IMR-90 (cell line): ENCODE measurements around the gene UGGT1. TPM values are rescaled to one million over a fixed set of nuclear protein-coding genes. Genes with fewer than 3 reads are reported as not detected.

Source experiments
- ATAC-seq: fragments of 200-7000 bp; cut with Tn5 transposase; 2 replicates; pipeline ENCODE4 v1.9.1; 2020; ENCODE audit warnings: low read depth, mild to moderate bottlenecking, moderate library complexity
- BruUV-seq: library from RNA; stranded (reverse); fragments of 400-500 nt; replicated peaks from 2 replicates; lab custom pipeline; 2021; lab: Mats Ljungman, UMichigan
- CTCF ChIA-PET: fragments of 300-600 bp; formaldehyde crosslinking; extraction: SDS; loops from one replicate; lab custom pipeline; 2021; ENCODE audit warnings: antibody characterized with exemption; lab: Yijun Ruan, JAX
- POLR2A ChIA-PET: fragments of 300-600 bp; sonication (Branson Sonifier 250); formaldehyde crosslinking; loops from one replicate; lab custom pipeline; 2022; ENCODE audit warnings: antibody characterized with exemption; ENCODE audit not compliant: unreplicated experiment; lab: Charles Lee
- DNase-seq: peaks from one replicate; pipeline ENCODE4 v3.0.0; 2013
- H2AFZ ChIP-seq: replicated peaks from 2 replicates; pipeline ENCODE3; 2013; ENCODE audit warnings: low read length, mild to moderate bottlenecking; ENCODE audit not compliant: poor library complexity
- H2AK5ac ChIP-seq: 2 replicates; pipeline ENCODE4 v1.6.1; 2013; ENCODE audit warnings: low read depth, low read length, inconsistent platforms
- H2AK9ac ChIP-seq: replicated peaks from 2 replicates; pipeline ENCODE3; 2013; ENCODE audit warnings: mild to moderate bottlenecking, low read depth, low read length, moderate library complexity; ENCODE audit not compliant: poor library complexity
- H2BK120ac ChIP-seq: 2 replicates; pipeline ENCODE4 v1.6.1; 2013; ENCODE audit warnings: low read depth, low read length, inconsistent platforms
- H2BK15ac ChIP-seq: 3 replicates; pipeline ENCODE4 v1.6.1; 2013; ENCODE audit warnings: low read depth, low read length, inconsistent platforms
- H2BK20ac ChIP-seq: 2 replicates; pipeline ENCODE4 v1.6.1; 2013; ENCODE audit warnings: low read depth, mild to moderate bottlenecking, inconsistent platforms, low read length, moderate library complexity
- H2BK5ac ChIP-seq: 2 replicates; pipeline ENCODE4 v1.6.1; 2013; ENCODE audit warnings: mild to moderate bottlenecking, low read depth, low read length, inconsistent platforms; ENCODE audit not compliant: poor library complexity, severe bottlenecking
- H3K14ac ChIP-seq: replicated peaks from 2 replicates; pipeline ENCODE4 v1.6.1; 2013; ENCODE audit warnings: low read depth, low read length, inconsistent platforms
- H3K18ac ChIP-seq: 2 replicates; pipeline ENCODE4 v1.6.1; 2013; ENCODE audit warnings: low read depth, low read length, control low read depth
- H3K23ac ChIP-seq: 2 replicates; pipeline ENCODE4 v1.6.1; 2013; ENCODE audit warnings: low read depth, low read length, inconsistent platforms
- H3K27ac ChIP-seq: 2 replicates; pipeline ENCODE4 v1.5.1; 2013; ENCODE audit warnings: mild to moderate bottlenecking, control low read depth, low read length; ENCODE audit not compliant: insufficient read depth
- H3K27me3 ChIP-seq: 2 replicates; pipeline ENCODE4 v1.6.1; 2013; ENCODE audit warnings: low read length; ENCODE audit not compliant: control insufficient read depth, insufficient read depth
- H3K36me3 ChIP-seq: 2 replicates; pipeline ENCODE4 v1.6.1; 2013; ENCODE audit warnings: low read length, mixed read lengths; ENCODE audit not compliant: control insufficient read depth, insufficient read depth
- H3K4ac ChIP-seq: 2 replicates; pipeline ENCODE4 v1.6.1; 2013; ENCODE audit warnings: low read depth, low read length, inconsistent platforms
- H3K4me1 ChIP-seq: 2 replicates; pipeline ENCODE4 v1.6.1; 2013; ENCODE audit warnings: low read length, mixed read lengths; ENCODE audit not compliant: control insufficient read depth, insufficient read depth
- H3K4me2 ChIP-seq: 2 replicates; pipeline ENCODE4 v1.6.1; 2013; ENCODE audit warnings: low read depth, mild to moderate bottlenecking, control low read depth, low read length, moderate library complexity
- H3K4me3 ChIP-seq: 2 replicates; pipeline ENCODE4 v1.5.1; 2013; ENCODE audit warnings: low read depth, mild to moderate bottlenecking, control low read depth, low read length, moderate library complexity; ENCODE audit not compliant: insufficient read depth
- H3K56ac ChIP-seq: 2 replicates; pipeline ENCODE4 v1.6.1; 2013; ENCODE audit warnings: low read length, inconsistent platforms; ENCODE audit not compliant: insufficient read depth; ENCODE audit errors: extremely low read depth
- H3K79me1 ChIP-seq, 2 experiments: 2 replicates each; pipeline ENCODE4 v1.6.1; 2013; ENCODE audit warnings: low read length in 2 of 2, inconsistent platforms in 1 of 2, low read depth in 1 of 2
- H3K9ac ChIP-seq: 2 replicates; pipeline ENCODE4 v1.6.1; 2013; ENCODE audit warnings: low read depth, low read length, control low read depth
- H3K9me1 ChIP-seq: 2 replicates; pipeline ENCODE4 v1.6.1; 2013; ENCODE audit warnings: low read length, inconsistent platforms; ENCODE audit not compliant: insufficient read depth
- H3K9me3 ChIP-seq: 2 replicates; pipeline ENCODE4 v1.6.1; 2013; ENCODE audit warnings: low read length; ENCODE audit not compliant: control insufficient read depth, insufficient read depth
- H4K20me1 ChIP-seq: 2 replicates; pipeline ENCODE4 v1.6.1; 2013; ENCODE audit warnings: low read length, inconsistent platforms; ENCODE audit not compliant: insufficient read depth
- H4K5ac ChIP-seq: 2 replicates; pipeline ENCODE4 v1.6.1; 2013; ENCODE audit warnings: mild to moderate bottlenecking, low read depth, low read length, control low read depth
- H4K8ac ChIP-seq, 2 experiments: 2 replicates each; pipeline ENCODE4 v1.6.1; 2013; ENCODE audit warnings: low read depth in 2 of 2, low read length in 2 of 2, control low read depth in 1 of 2, inconsistent platforms in 1 of 2
- H4K91ac ChIP-seq: 2 replicates; pipeline ENCODE4 v1.6.1; 2013; ENCODE audit warnings: low read depth, low read length, inconsistent platforms; ENCODE audit not compliant: insufficient read depth
- BHLHE40 ChIP-seq: fragments of 150-350 bp; IDR thresholded peaks from 2 replicates; pipeline ENCODE4 v1.6.1; 2016; ENCODE audit warnings: mild to moderate bottlenecking, low read depth, low read length
- CHD1 ChIP-seq: IDR thresholded peaks from 2 replicates; pipeline ENCODE4 v1.6.1; 2012; ENCODE audit warnings: low read depth, low read length, improper control_type of control experiment
- CTCF ChIP-seq: conservative IDR thresholded peaks from 2 replicates; pipeline ENCODE4 v1.5.1; 2012; ENCODE audit warnings: mild to moderate bottlenecking, low read depth, low read length, improper control_type of control experiment
- POLR2A ChIP-seq: IDR thresholded peaks from 2 replicates; pipeline ENCODE4 v1.6.1; 2012; ENCODE audit warnings: mild to moderate bottlenecking, low read depth, low read length
- RAD21 ChIP-seq: IDR thresholded peaks from 2 replicates; pipeline ENCODE4 v1.6.1; 2012; ENCODE audit warnings: low read length, improper control_type of control experiment
- RCOR1 ChIP-seq: IDR thresholded peaks from 2 replicates; pipeline ENCODE4 v1.6.1; 2012; ENCODE audit warnings: mild to moderate bottlenecking, low read length, improper control_type of control experiment; ENCODE audit not compliant: insufficient replicate concordance
- RFX5 ChIP-seq: IDR thresholded peaks from 2 replicates; pipeline ENCODE4 v1.8.0; 2012; ENCODE audit warnings: low read depth, mild to moderate bottlenecking, low read length, moderate library complexity
- SMC3 ChIP-seq: fragments of 150-350 bp; IDR thresholded peaks from 2 replicates; pipeline ENCODE4 v1.6.1; 2016; ENCODE audit warnings: low read depth, mild to moderate bottlenecking, antibody characterized with exemption, low read length, moderate library complexity
- WGBS, 2 experiments: methylation state at CpG; one replicate each; pipeline versions ENCODE4 v1.1.5 to v1.1.7; 2013; ENCODE audit warnings: missing lambda C conversion rate in 2 of 2; ENCODE audit not compliant: insufficient read length in 1 of 2; ENCODE audit errors: extremely low coverage in 2 of 2; 5-methylcytosine and 5-hydroxymethylcytosine counted together
- dilution Hi-C: fragments of 300-500 bp; cut with HindIII; formaldehyde crosslinking; loops from one replicate; pipeline ENCODE4 v1.14.3; 2018; ENCODE audit warnings: low sequenced_read_pairs; ENCODE audit not compliant: unreplicated experiment
- in situ Hi-C: fragments of 300-500 bp; cut with MboI; formaldehyde crosslinking; loops from 3 replicates; pipeline ENCODE4 v1.14.3; 2019; ENCODE audit warnings: low sequenced_read_pairs, inconsistent platforms, mixed read lengths
- intact Hi-C: fragments of 100-400 bp; cut with micrococcal nuclease; formaldehyde crosslinking; loops from 2 replicates; pipeline ENCODE4 v1.10.0; 2022
- polyA plus RNA-seq, 3 experiments: library from polyadenylated mRNA; depleted of rRNA; stranded (reverse); fragments of >200 nt; gene quantifications; 2 replicates each; pipeline ENCODE4 v1.2.3, GENCODE V29; 2012; ENCODE audit warnings: low replicate concordance in 1 of 3
- total RNA-seq: library from RNA; depleted of rRNA; stranded (reverse); fragments of >200 nt; gene quantifications from 2 replicates; pipeline ENCODE4 v1.2.3, GENCODE V29; 2012

UGGT1 gene
- total and polyA plus RNA-seq, 2 of the 4 experiments (the other 2 are of a cell fraction): 26.1 to 71.3 TPM

- H3K4me2 ChIP-seq: no peak overlapping the region
- H4K8ac ChIP-seq: no peak overlapping the region
- H3K4ac ChIP-seq: no peak overlapping the region
- WGBS, 2 experiments: 88% methylated on average over 3 of the region's 11 CpGs; no CpG with 5 or more reads in 1 of the 2 experiments
- DNase-seq (no peak), ATAC-seq (no peak)
- no TSS peak for BruUV-seq
- ChIA-PET CTCF (interaction anchor here (2.8 kb wide), 1 partner anchor 9 kb away, joined by 9 read pairs; no protein-coding TSS in a partner anchor), POLR2A (no interaction called here)
- H3K9me1 ChIP-seq: no peaks in the 10 kb centered on the region
- no peak overlapping the region for H2BK20ac ChIP-seq
- no peak overlapping the region for H2AFZ ChIP-seq
- no peak overlapping the region for H3K14ac ChIP-seq
- no peaks in the 10 kb centered on the region for H3K4me1 ChIP-seq
- dilution Hi-C loops: no loop called here
- H2BK5ac ChIP-seq: no peak overlapping the region
- H3K4me3 ChIP-seq: no peak overlapping the region
- in situ Hi-C loops: loop anchor here (25.0 kb wide), 1 partner anchor 683 kb away; no protein-coding TSS in a partner anchor
- no peak for TF ChIP-seq POLR2A
- no peak for TF ChIP-seq RAD21
- no peak for TF ChIP-seq RCOR1
- TF ChIP-seq SMC3: no peak
- no peak for TF ChIP-seq RFX5
- no peak for TF ChIP-seq CHD1
- no peak for TF ChIP-seq BHLHE40
- no peak for TF ChIP-seq CTCF
- no peak overlapping the region for H3K9ac ChIP-seq
- H3K27ac ChIP-seq: no peak overlapping the region
- no peak overlapping the region for H4K5ac ChIP-seq
- H2AK5ac ChIP-seq: no peak overlapping the region
- H3K56ac ChIP-seq: no peak overlapping the region
- no peak overlapping the region for H4K91ac ChIP-seq
- no peaks in the 10 kb centered on the region for H3K79me1 ChIP-seq
- no peaks in the 10 kb centered on the region; the same call in 1 of the 2 replicates for H3K27me3 ChIP-seq
- H3K9me3 ChIP-seq: peaks cover 3% of the 10 kb centered on the region; the same call in 1 of the 2 replicates
- H2AK9ac ChIP-seq: no peak overlapping the region
- H3K18ac ChIP-seq: no peak overlapping the region
- H3K23ac ChIP-seq: no peak overlapping the region
- H3K36me3 ChIP-seq: no peaks in the 10 kb centered on the region
- H2BK15ac ChIP-seq: no peak overlapping the region
- no peak overlapping the region for H2BK120ac ChIP-seq
- H4K20me1 ChIP-seq: no peaks in the 10 kb centered on the region
- intact Hi-C loops: no loop called here
Measured at GRCh38 chr2:128054104-128054885, 36.7 kb upstream of the UGGT1 start.
